ENCODE measurements around the gene PAX5. TPM values are rescaled to one million over a fixed set of nuclear protein-coding genes. Genes with fewer than 3 reads are reported as not detected.

Gene PAX5
- total RNA-seq, 3 donors from 2014 or later: 0.29 to 0.32 TPM; not detected in 1

- no peak overlapping the region for H3K4me3 ChIP-seq
- DNase-seq: no peak
- no peak for ATAC-seq
- H3K9me3 ChIP-seq: no peaks in the 10 kb centered on the region
- H3K36me3 ChIP-seq (ENCODE audit: low read depth): no peaks in the 10 kb centered on the region
- intact Hi-C loops (cut with DNase I, micrococcal nuclease): no loop called here
- H3K4me1 ChIP-seq (ENCODE audit: low read depth): no peaks in the 10 kb centered on the region
- TF ChIP-seq, protein P1, sequence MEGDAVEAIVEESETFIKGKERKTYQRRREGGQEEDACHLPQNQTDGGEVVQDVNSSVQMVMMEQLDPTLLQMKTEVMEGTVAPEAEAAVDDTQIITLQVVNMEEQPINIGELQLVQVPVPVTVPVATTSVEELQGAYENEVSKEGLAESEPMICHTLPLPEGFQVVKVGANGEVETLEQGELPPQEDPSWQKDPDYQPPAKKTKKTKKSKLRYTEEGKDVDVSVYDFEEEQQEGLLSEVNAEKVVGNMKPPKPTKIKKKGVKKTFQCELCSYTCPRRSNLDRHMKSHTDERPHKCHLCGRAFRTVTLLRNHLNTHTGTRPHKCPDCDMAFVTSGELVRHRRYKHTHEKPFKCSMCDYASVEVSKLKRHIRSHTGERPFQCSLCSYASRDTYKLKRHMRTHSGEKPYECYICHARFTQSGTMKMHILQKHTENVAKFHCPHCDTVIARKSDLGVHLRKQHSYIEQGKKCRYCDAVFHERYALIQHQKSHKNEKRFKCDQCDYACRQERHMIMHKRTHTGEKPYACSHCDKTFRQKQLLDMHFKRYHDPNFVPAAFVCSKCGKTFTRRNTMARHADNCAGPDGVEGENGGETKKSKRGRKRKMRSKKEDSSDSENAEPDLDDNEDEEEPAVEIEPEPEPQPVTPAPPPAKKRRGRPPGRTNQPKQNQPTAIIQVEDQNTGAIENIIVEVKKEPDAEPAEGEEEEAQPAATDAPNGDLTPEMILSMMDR (IDR thresholded peaks at IDR 0.05): no peak
These were observed 218.3 kb downstream of the PAX5 start for GRCh38 chr9:36815566-36816348.

- no peak for ATAC-seq
- TF ChIP-seq, protein P1 (IDR thresholded peaks at IDR 0.05): no peak
- intact Hi-C loops (cut with DNase I, micrococcal nuclease): no loop called here
These were observed 219.0 kb downstream of the PAX5 start for GRCh38 chr9:36815023-36815422.

DNA sequence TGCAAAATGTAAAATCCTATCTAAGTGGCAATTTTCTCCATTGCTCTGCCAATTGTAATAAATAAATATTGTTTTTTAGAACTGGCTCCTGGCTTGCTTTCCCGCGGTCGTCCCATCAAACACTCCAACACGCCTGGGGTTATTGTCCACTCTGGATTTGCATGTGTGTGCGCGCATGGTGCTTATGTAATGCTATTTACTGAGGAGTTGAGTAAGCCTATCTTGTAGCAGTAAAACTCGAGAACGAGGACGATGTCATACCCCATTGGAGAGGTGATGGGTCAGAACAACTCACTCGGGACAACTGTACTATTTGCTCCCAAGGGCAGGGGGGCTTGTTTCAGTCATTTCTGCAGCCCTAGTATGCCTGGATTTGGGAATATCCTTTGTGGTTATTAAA lies 220.9 kb downstream of the PAX5 start:
- intact Hi-C loops (cut with DNase I, micrococcal nuclease): no loop called here
- TF ChIP-seq, protein P1 (IDR thresholded peaks at IDR 0.05): no peak
- no peak for DNase-seq
- Histone ChIP-seq H3K36me3 (ENCODE audit: low read depth) (no peaks in the 10 kb centered on the region), H3K4me1 (ENCODE audit: low read depth) (no peaks in the 10 kb centered on the region), H3K4me3 (no peak overlapping the region), H3K9me3 (no peaks in the 10 kb centered on the region)
- ATAC-seq: no peak

More at GRCh38 chr9:36815023-36815422, 219.0 kb downstream of the PAX5 start:
- Histone ChIP-seq H3K9me3 (no peaks in the 10 kb centered on the region), H3K36me3 (ENCODE audit: low read depth) (no peaks in the 10 kb centered on the region), H3K4me1 (ENCODE audit: low read depth) (no peaks in the 10 kb centered on the region), H3K4me3 (no peak overlapping the region)
- DNase-seq: no peak

DNA sequence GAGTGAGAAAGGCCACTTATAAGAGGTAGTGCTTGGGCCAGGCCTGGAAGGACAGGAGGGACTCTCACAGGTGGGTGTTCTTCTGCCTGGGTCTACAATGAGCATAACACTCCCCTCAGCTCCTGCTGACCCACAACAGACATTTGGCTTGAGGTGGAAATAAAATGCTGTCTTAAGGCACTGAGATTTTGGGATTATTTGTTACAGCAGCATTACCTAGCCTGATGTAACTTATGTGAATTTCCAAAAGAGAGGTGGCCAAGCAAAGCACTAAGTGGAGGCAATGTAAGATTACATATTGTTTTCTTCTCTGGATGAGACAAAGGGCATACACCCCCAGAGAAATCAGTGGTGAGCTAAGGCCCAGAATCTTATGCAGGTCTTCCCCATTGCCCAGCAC lies 221.5 kb downstream of the PAX5 start:
- intact Hi-C loops (cut with DNase I, micrococcal nuclease): no loop called here
- TF ChIP-seq, protein P1 (IDR thresholded peaks at IDR 0.05): no peak
- Histone ChIP-seq H3K9me3 (no peaks in the 10 kb centered on the region), H3K36me3 (ENCODE audit: low read depth) (no peaks in the 10 kb centered on the region), H3K4me1 (ENCODE audit: low read depth) (no peaks in the 10 kb centered on the region), H3K4me3 (no peak overlapping the region)
- DNase-seq (no peak), ATAC-seq (no peak)

DNA sequence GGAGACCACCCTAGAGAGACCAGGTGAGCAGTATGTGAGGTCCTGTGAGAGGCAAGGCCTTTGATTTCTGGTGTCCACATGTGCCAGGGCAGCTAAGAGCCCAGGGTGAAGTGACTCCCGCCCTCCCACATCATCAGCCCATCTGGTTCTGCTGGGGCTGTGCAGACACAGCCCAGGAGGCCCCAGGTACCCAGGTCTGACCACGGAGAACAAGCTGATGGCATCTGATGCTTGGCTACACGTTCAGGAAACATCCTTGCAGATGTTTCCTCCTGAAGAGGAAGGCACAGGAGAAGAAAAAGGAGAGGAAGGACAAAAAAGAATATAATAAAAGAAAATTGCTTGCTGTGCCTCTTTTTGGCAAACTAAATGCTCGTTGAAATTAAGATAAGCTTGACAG lies 225.8 kb downstream of the PAX5 start:
- H3K4me3 ChIP-seq: no peak overlapping the region
- no peaks in the 10 kb centered on the region for H3K36me3 ChIP-seq (ENCODE audit: low read depth)
- DNase-seq: no peak
- ATAC-seq: no peak
- intact Hi-C loops (cut with DNase I, micrococcal nuclease): no loop called here
- H3K9me3 ChIP-seq: no peaks in the 10 kb centered on the region
- TF ChIP-seq, protein P1 (IDR thresholded peaks at IDR 0.05): no peak
- H3K4me1 ChIP-seq (ENCODE audit: low read depth): no peaks in the 10 kb centered on the region

Measured in mucosa of descending colon (tissue), 3 donors.